GM12892 (cell line): Measurements from ENCODE around the gene CHPT1.

Experiments
- POLR2A ChIP-seq: IDR thresholded peaks from 2 replicates; pipeline ENCODE4 v1.6.1; 2011; ENCODE audit warnings: low read depth, low read length, control low read depth
- POLR2AphosphoS5 ChIP-seq: IDR thresholded peaks from 2 replicates; pipeline ENCODE4 v1.6.1; 2011; ENCODE audit warnings: low read depth, low read length, control low read depth
- TAF1 ChIP-seq: IDR thresholded peaks from 2 replicates; pipeline ENCODE4 v1.6.1; 2011; ENCODE audit warnings: low read depth, mild to moderate bottlenecking, control low read depth, low read length, borderline replicate concordance

DNA sequence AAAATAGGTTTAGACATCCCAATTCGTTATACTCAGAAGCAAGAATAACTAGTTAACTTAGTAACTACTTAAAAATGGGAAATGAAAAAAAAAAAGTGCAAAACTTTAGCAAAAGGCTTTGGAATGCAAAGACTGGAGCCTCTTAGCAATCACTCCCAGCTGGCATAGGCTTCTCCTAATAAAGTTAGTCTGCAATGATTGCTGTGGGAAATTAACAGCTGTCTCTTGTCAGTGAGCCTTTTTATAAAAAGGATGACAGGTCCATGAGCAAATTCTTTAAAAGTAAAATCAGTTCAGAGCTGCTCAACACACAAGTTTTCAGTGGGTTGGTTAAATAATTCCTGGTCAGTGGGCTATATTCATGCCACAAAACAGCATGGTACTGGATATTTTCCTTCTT, 49.2 kb downstream of the CHPT1 start:
- no peak for TF ChIP-seq POLR2A
- TF ChIP-seq TAF1, result no peak
- TF ChIP-seq POLR2AphosphoS5, result no peak
